ENCODE measurements around the gene ETFA.

ETFA gene

DNA sequence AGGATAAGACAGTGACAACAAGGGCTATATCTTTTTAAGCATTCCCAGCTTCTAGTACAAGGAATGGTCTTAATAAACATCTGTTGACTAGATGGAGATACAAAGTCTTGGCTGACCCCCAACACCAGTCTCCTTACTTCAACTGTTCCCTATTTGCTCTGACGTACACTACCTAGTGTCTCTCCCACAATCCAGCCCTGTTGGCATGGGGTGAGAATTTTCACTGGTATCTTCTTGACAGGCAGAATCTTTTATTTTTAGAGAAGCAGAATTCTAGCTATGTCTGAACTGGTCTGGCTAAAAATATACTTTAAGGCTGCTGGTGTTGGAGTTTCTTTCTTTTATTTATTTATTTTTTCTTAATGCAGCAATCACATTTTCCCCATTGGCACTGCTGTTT, 82.0 kb downstream of the ETFA start:
- H3K27ac ChIP-seq (ENCODE audit: poor library complexity, severe bottlenecking): no peak overlapping the region
- no peaks in the 10 kb centered on the region for H3K27me3 ChIP-seq (ENCODE audit: insufficient read depth, poor library complexity, severe bottlenecking)
- H3K36me3 ChIP-seq (ENCODE audit: low read depth): peaks cover 51% of the 10 kb centered on the region
- no peaks in the 10 kb centered on the region for H3K9me3 ChIP-seq (ENCODE audit: severe bottlenecking)
- TF ChIP-seq, protein P1, sequence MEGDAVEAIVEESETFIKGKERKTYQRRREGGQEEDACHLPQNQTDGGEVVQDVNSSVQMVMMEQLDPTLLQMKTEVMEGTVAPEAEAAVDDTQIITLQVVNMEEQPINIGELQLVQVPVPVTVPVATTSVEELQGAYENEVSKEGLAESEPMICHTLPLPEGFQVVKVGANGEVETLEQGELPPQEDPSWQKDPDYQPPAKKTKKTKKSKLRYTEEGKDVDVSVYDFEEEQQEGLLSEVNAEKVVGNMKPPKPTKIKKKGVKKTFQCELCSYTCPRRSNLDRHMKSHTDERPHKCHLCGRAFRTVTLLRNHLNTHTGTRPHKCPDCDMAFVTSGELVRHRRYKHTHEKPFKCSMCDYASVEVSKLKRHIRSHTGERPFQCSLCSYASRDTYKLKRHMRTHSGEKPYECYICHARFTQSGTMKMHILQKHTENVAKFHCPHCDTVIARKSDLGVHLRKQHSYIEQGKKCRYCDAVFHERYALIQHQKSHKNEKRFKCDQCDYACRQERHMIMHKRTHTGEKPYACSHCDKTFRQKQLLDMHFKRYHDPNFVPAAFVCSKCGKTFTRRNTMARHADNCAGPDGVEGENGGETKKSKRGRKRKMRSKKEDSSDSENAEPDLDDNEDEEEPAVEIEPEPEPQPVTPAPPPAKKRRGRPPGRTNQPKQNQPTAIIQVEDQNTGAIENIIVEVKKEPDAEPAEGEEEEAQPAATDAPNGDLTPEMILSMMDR (IDR thresholded peaks at IDR 0.05; ENCODE audit: poor library complexity, severe bottlenecking): no peak
- no peak overlapping the region for H3K4me3 ChIP-seq (ENCODE audit: severe bottlenecking)
- ATAC-seq (ENCODE audit: low read depth) (no peak), DNase-seq (ENCODE audit: low spot score) (no peak)
- no peaks in the 10 kb centered on the region for H3K4me1 ChIP-seq (ENCODE audit: insufficient read depth, poor library complexity, severe bottlenecking)

DNA sequence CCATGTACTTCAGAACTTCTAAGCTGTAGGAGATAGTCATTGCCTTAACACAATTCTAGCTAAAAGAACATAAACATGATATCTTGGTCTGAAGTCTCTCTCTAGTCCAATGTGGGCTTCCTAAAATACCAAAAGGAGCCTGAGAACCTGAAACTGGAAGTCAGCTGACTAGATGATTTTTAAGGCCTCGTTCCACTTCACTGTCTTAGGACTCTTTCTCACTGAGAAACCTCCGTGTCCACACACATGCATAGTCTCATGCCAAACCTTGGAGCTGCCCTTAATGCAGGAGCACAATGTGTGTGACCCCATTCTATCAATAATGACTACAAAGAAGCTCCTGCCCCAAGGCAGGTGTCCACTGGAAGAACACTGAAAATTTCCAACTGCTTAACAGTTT, 87.7 kb downstream of the ETFA start:
- TF ChIP-seq, protein P1 (IDR thresholded peaks at IDR 0.05; ENCODE audit: poor library complexity, severe bottlenecking): no peak
- Histone ChIP-seq H3K4me1 (ENCODE audit: insufficient read depth, poor library complexity, severe bottlenecking) (peaks cover 5% of the 10 kb centered on the region), H3K27ac (ENCODE audit: poor library complexity, severe bottlenecking) (no peak overlapping the region), H3K36me3 (ENCODE audit: low read depth) (peaks cover 36% of the 10 kb centered on the region), H3K9me3 (ENCODE audit: severe bottlenecking) (no peaks in the 10 kb centered on the region), H3K4me3 (ENCODE audit: severe bottlenecking) (no peak overlapping the region), H3K27me3 (ENCODE audit: insufficient read depth, poor library complexity, severe bottlenecking) (no peaks in the 10 kb centered on the region)
- DNase-seq (ENCODE audit: low spot score) (no peak), ATAC-seq (ENCODE audit: low read depth) (no peak)

- DNase-seq (ENCODE audit: low spot score): no peak
- no peaks in the 10 kb centered on the region for H3K27me3 ChIP-seq (ENCODE audit: insufficient read depth, poor library complexity, severe bottlenecking)
- no peak overlapping the region for H3K4me3 ChIP-seq (ENCODE audit: severe bottlenecking)
- ATAC-seq (ENCODE audit: low read depth): no peak
- H3K27ac ChIP-seq (ENCODE audit: poor library complexity, severe bottlenecking): no peak overlapping the region
- H3K36me3 ChIP-seq (ENCODE audit: low read depth): peaks cover 32% of the 10 kb centered on the region
- H3K9me3 ChIP-seq (ENCODE audit: severe bottlenecking): no peaks in the 10 kb centered on the region
- TF ChIP-seq, protein P1 (IDR thresholded peaks at IDR 0.05; ENCODE audit: poor library complexity, severe bottlenecking): no peak
- peaks cover 14% of the 10 kb centered on the region for H3K4me1 ChIP-seq (ENCODE audit: insufficient read depth, poor library complexity, severe bottlenecking)
Observed at GRCh38 chr15:76222159-76222558, 89.1 kb downstream of the ETFA start.

- no peak for DNase-seq (ENCODE audit: low spot score)
- Histone ChIP-seq H3K36me3 (ENCODE audit: low read depth) (peaks cover 29% of the 10 kb centered on the region), H3K27me3 (ENCODE audit: insufficient read depth, poor library complexity, severe bottlenecking) (no peaks in the 10 kb centered on the region), H3K9me3 (ENCODE audit: severe bottlenecking) (no peaks in the 10 kb centered on the region), H3K4me1 (ENCODE audit: insufficient read depth, poor library complexity, severe bottlenecking) (peaks cover 18% of the 10 kb centered on the region), H3K27ac (ENCODE audit: poor library complexity, severe bottlenecking) (no peak overlapping the region), H3K4me3 (ENCODE audit: severe bottlenecking) (no peak overlapping the region)
- ATAC-seq (ENCODE audit: low read depth): no peak
- TF ChIP-seq, protein P1 (IDR thresholded peaks at IDR 0.05; ENCODE audit: poor library complexity, severe bottlenecking): no peak
Observed at GRCh38 chr15:76221085-76221767, 90.0 kb downstream of the ETFA start.

DNA sequence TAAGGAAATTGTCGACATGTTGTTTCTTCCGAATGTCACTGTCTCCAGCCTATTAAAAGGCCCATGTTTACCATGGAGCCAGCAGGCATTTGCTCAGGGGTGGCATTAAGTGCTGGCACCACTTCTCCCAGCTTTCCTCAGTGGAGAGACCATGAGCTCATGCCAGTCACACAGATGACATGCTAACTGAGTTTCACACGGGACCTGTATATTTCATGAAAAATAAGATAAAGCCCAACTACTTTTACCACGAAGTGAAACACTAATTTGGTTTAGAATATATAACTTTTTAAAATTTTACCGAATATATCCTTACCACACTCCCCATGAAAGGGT, 93.4 kb downstream of the ETFA start:
- DNase-seq (ENCODE audit: low spot score) (no peak), ATAC-seq (ENCODE audit: low read depth) (no peak)
- Histone ChIP-seq H3K27ac (ENCODE audit: poor library complexity, severe bottlenecking) (peak overlapping the region; percentile 50), H3K9me3 (ENCODE audit: severe bottlenecking) (no peaks in the 10 kb centered on the region), H3K4me1 (ENCODE audit: insufficient read depth, poor library complexity, severe bottlenecking) (peaks cover 18% of the 10 kb centered on the region), H3K27me3 (ENCODE audit: insufficient read depth, poor library complexity, severe bottlenecking) (no peaks in the 10 kb centered on the region), H3K4me3 (ENCODE audit: severe bottlenecking) (no peak overlapping the region), H3K36me3 (ENCODE audit: low read depth) (peaks cover 46% of the 10 kb centered on the region)
- TF ChIP-seq, protein P1 (IDR thresholded peaks at IDR 0.05; ENCODE audit: poor library complexity, severe bottlenecking): no peak
